HG02610 (cell line): ENCODE measurements around the gene CAPG.
A peak's percentile ranks its signal among the peaks of the same experiment; 100 is the strongest.
"Not testable (repeated sequence)": the region's sequence is repeated elsewhere in the genome, so short reads cannot be mapped to it uniquely, and the experiment has no call there.

Source experiments
- ATAC-seq: cut with Tn5 transposase; IDR thresholded peaks from one replicate; pipeline ENCODE4 v1.9.1; 2021; ENCODE audit warnings: mild to moderate bottlenecking, moderate library complexity; ENCODE audit not compliant: unreplicated experiment

Gene CAPG

GRCh38 chr2:85398426-85399182 lies 11.6 kb downstream of the CAPG start:
- ATAC-seq = no peak

- no peak for ATAC-seq
Observed at GRCh38 chr2:85397925-85398331, 12.2 kb downstream of the CAPG start.

- ATAC-seq = no peak
Observed at GRCh38 chr2:85396531-85397470, 13.4 kb downstream of the CAPG start.

GRCh38 chr2:85395912-85396475 lies 14.2 kb downstream of the CAPG start:
- ATAC-seq = no peak

GRCh38 chr2:85394976-85395375 lies 15.2 kb downstream of the CAPG start:
- ATAC-seq = no peak

- ATAC-seq = no peak
Observed at GRCh38 chr2:85394261-85394681, 15.9 kb downstream of the CAPG start.

- ATAC-seq = no peak
Observed at GRCh38 chr2:85393836-85394235, 16.3 kb downstream of the CAPG start.

- peak; percentile 33 for ATAC-seq
Observed at GRCh38 chr2:85390941-85391669, 19.1 kb downstream of the CAPG start.

- ATAC-seq = no peak
Observed at GRCh38 chr2:85388878-85389538, 21.2 kb downstream of the CAPG start.

GRCh38 chr2:85387754-85388153 lies 22.4 kb downstream of the CAPG start:
- no peak for ATAC-seq

- ATAC-seq = no peak
Observed at GRCh38 chr2:85385746-85386145, 24.4 kb downstream of the CAPG start.

- no peak for ATAC-seq
Observed at GRCh38 chr2:85383850-85384249, 26.3 kb downstream of the CAPG start.

- not testable (repeated sequence) for ATAC-seq
Observed at GRCh38 chr2:85383151-85383550, 27.0 kb downstream of the CAPG start.

GRCh38 chr2:85380048-85380447 lies 30.1 kb downstream of the CAPG start:
- no peak for ATAC-seq

- ATAC-seq = no peak
Observed at GRCh38 chr2:85378257-85378656, 31.9 kb downstream of the CAPG start.

- no peak for ATAC-seq
Observed at GRCh38 chr2:85377083-85377482, 33.1 kb downstream of the CAPG start.

- no peak for ATAC-seq
Observed at GRCh38 chr2:85376291-85377065, 33.7 kb downstream of the CAPG start.

GRCh38 chr2:85371045-85371444 lies 39.1 kb downstream of the CAPG start:
- ATAC-seq = no peak

- no peak for ATAC-seq
Observed at GRCh38 chr2:85369500-85369899, 40.7 kb downstream of the CAPG start.

- ATAC-seq = no peak
Observed at GRCh38 chr2:85368921-85369320, 41.2 kb downstream of the CAPG start.
